NCI-H510A treated with DMSO at 0.1 percent for 48 hours (cell line): ENCODE measurements around the gene BRMS1.

ENCODE experiments used
- DNase-seq: peaks from one replicate; lab custom pipeline; 2025; lab: John Stamatoyannopoulos, UW

BRMS1 gene

DNA sequence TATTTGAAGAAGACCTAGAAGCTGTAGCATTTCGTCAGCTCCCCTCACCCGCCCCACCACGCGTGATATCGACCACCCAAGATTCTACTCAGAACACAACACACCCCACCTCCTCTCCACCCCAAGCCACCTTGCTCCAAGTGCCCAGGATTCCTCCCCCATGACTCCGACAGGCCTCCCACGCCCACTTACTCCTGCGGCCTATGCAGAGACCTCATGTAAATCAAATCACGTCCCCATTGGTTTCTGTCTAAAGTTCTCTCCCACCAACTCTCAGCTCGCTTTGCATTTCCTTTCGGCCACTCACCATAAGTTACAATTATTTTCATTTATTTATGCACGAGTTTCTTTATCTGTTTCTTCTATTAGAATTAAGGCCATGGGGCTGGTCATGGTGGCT lies 42.2 kb downstream of the BRMS1 start:
- no peak for DNase-seq

DNA sequence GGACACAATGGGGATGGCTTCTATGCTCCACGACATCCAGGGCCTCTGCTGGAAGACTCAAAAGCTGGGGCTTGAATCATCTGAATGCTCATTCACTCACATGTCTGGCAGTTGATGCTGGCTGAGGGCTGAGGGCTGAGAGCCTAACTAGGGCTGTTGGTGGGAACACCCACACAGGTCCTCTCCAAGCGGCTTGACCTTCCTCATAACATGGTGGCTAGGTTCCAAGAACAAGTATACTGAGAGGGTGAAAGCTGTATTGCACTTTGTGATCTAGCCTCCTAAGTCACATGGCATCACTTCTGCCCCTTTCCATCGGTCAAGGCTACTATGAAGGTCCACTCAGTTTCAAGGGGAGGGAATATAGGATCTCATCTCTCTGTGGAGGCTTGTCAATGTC lies 45.7 kb downstream of the BRMS1 start:
- DNase-seq: no peak

DNA sequence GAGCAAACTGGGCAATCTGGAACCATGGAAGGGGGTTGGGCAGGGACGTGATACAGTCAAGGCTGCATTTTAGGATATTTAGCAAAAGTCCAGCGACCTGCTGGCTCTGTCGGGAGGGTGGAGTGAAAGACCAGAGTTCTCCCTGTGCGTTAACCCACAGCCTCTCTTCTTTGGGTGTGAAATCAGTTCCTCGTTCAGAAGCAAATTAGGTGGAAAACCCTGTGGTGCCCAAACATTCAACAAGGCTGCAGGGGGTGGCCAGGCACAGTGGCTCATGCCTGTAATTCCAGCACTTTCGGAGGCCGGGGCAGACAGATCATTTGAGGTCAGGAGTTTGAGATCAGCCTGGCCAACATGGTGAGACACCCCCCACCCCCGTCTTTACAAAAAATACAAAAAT lies 47.3 kb downstream of the BRMS1 start:
- DNase-seq: no peak

DNA sequence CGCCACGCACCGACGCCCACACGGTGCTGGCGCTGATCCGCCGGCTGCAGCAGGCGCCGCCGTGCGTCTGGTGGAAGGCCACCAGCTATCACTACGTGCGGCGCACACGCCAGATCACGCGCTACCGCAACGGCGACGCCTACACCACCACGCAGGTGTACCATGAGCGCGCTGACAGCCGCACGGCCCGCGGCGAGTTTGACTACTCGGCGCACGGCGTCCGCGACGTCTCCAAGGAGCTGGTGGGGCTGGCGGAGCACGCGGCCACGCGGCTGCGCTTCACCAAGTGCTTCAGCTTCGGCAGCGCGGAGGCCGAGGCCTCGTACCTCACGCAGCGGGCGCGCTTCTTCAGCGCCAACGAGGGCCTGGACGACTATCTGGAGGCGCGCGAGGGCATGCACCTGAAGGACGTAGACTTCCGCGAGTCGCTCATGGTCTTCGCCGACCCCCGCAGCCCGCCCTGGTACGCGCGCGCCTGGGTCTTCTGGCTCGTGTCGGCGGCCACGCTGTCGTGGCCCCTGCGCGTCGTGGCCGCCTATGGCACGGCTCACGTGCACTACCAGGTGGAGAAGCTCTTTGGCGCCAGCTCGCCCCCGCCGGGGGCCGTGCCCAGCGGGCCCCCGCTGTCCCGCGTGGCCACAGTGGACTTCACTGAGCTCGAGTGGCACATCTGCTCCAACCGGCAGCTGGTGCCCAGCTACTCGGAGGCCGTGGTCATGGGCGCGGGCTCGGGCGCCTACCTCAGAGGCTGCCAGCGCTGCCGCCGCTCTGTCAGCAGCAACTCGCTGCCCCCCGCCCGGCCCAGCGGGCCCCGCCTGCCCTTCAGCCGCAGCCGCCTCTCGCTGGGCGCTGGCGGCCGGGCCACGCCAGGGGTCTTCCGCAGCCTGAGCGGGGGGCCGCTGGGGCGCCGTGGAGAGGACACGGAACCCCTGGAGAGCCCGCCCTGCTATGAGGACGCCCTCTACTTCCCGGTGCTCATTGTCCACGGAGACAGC lies 50.0 kb downstream of the BRMS1 start:
- no peak for DNase-seq

DNA sequence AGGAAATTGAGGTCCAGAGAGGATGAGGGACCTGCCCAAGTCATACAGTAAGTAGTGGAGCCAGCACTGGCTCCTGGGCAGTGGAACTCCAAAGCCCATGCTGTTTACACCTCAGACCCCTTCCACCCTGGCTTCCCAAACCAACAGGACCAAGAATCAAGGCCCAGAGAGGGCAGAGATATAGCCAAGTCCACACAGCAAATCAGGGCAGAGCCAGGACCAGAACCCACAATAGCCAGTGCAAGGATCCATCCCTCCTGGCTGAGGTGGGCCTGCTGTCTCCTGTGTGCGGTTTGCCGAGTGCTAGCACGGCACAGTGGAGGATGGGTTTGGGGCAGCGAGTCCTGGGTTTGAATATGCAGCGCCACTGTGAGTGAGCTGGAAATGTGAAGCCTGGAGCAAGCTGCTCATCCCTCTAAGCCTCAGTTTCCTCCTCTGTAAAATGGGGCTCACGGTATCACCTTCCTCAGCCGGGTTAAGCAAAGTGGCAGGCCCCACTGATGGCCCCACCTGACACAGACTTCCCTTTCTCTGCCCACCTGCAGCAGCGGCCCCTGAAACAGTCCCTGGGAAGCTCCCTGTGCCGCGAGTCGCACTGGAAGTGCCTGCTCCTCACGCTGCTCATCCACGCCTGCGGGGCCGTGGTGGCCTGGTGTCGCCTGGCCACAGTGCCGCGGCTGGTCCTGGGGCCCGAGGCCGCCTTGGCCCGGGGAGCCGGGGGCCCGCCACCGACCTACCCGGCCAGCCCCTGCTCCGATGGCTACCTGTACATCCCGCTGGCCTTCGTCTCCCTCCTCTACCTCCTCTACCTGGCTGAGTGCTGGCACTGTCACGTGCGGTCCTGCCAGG lies 50.9 kb downstream of the BRMS1 start:
- no peak for DNase-seq

DNA sequence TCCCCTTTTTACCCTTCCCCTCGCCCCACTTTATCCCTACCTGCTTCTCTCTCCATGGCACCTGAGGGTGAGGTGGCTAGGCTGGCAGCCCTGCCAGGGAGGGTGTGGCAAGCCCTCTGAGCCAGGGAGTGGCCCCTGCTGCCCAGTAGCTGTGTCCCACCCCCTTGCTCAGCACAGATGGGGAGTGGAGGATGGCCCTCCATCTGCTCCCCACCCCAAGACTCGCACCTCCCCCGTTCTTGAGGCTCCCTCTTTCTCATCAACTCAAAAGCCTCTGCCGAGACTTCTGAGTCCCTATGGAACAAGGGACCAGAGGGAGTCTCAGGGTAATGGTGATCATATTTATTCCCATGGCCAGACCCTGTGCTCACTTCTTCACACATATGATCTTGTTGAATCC lies 51.6 kb downstream of the BRMS1 start:
- no peak for DNase-seq

DNA sequence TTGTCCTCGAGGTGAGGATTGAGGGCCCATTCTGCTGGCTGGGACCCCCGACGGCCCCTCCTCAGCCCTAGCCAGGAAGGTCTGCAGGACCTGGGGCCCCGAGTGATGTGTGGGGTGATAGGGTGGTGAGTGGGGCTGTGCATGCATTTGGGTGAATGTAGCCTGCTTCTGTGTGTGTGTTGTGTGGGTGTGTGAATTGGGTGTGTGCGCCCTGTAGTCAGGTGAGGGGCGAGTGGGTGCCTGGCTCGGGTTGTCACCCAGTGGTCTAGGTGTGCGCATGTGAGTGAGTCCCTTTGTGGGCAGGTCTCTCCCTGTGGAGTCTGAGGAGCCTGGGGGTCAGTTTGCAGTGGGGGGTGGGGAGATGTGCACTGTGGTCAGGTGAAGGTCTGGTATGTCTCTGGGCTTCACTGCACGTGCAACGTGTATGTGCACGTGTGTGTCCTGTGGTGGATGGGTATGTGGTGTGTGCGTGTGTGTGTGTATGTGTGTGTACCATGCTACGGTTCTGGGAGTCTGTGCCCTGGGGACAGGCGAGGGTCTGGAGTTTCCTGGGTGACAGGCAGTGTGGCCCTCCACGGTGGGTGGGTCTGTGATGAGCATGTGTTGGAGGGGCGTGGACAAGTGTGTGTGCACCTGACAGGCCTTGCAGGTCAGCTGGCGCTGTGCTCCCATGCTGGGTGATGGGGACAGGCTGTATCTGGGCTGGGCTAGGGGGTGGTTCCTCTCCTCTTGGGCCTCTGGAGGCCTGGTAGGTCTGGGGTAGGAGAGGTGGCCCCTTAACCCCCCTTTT lies 52.2 kb downstream of the BRMS1 start:
- no peak for DNase-seq

DNA sequence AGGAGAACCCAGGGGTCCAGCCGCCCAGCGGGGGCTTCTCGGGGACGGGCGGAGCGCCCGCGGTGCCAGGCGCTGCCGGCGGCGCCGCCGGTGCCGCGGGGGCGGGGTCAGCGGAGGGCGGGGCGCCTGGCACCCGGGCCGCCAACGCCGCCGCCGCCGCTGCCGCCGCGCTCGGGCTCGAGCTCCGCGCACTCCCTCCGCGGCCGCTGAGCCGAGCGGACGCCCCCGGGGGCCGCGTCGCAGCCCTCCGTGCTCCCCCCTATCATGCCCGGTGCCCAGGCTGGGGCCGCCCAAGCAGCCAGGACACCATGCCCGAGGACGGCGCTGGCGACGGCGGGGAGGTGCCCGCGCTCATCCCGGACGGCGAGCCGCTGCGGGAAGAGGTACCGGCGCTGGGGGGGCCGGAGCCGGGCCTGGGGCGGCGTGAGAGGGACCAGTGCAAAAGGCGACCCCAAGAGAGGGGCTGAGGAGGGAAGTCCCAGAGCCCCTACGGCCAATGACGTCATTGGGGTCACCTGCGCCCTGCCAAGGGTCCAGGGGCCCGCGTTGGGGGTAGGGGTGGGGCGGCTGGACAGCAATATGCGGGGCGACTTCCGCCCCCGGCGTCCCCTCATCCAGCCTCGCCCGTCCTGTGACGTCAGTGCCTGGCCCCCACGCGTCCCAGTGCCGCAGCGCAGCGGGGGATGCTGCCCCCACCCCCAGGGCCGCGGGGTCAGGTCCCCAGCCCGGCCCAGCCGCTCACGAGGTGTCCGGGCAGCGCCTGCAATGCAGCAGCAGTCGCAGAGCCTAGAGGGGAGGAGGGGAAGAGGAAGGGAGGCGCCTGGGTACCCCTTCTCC lies 53.0 kb downstream of the BRMS1 start, which contains the start of gene TMEM151A:
TMEM151A (plus strand) TSS at position 189 of the 837 bp plus-strand sequence; CDS start at position 309, 120 bp downstream.
- peak; percentile 43 for DNase-seq

DNA sequence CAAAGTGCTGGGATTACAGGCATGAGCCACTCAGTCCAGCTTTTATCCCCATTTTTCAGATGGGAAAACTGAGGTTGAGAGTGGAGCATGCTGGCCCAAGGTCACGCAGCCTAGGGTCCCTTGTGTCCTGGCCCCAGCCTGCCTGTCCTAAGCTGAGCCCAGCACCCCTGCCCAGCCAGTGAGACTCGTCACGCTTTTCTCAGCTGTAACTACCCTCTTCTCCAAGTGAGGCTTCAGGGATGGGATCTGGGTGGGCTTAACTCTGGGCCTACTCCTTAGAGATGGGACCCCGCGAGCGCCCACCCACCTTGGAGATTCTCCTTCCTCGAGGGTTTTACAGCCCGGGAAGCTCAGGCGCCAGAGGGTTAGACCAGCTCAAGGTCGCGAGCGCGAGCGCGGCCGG lies 53.6 kb downstream of the BRMS1 start:
- DNase-seq: no peak

DNA sequence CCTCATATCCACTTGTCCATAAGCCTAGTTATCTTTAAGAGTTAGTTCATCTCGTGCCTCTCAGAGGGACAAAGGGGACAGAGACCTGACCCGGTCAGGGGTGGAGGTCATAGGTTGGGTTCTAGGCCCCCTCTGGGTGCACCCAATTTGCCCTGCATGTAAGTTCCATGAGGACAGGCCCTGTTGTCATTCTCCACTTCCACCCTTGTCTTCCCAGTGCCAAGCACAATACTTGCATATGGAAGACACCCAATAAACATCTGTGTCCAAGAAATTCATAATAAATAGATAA lies 54.6 kb downstream of the BRMS1 start:
- DNase-seq: no peak

DNA sequence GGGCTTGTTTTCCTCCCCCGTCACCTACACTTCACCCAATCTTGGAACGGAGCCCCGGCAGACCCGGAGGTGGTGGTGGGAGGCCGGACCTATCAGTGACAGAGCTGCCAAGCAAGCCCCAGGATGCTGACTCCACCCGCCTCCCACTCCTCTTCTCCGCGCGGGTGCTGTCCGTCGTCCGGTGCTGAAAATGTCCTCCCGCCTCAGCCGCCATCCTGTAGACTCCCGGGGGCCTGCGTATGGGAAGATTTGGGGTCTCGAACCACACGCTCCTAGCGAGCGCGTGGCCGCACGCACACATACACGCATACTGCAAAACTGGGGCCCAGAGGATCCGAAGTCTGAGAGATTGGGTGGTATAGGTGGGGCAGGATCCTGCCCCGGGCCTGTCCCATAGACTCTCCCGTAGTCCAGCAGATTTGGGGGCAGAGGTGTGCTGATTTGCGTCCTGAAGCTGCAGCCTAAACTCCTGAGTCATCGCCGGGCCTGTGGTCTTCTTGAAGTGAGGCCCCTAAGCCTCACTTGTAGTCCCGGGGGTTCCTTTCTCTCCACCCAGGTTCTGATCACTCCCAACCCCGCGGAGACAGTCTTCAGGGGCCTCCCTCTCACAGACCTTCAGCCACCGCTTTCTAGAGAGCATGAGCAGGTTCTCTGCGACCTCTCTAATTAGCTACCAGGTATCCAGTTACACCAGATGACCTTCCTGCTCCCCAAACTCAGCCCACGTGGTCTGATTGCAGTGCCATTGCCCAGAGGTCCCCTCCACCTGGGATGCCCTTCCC lies 55.2 kb downstream of the BRMS1 start:
- DNase-seq: no peak

DNA sequence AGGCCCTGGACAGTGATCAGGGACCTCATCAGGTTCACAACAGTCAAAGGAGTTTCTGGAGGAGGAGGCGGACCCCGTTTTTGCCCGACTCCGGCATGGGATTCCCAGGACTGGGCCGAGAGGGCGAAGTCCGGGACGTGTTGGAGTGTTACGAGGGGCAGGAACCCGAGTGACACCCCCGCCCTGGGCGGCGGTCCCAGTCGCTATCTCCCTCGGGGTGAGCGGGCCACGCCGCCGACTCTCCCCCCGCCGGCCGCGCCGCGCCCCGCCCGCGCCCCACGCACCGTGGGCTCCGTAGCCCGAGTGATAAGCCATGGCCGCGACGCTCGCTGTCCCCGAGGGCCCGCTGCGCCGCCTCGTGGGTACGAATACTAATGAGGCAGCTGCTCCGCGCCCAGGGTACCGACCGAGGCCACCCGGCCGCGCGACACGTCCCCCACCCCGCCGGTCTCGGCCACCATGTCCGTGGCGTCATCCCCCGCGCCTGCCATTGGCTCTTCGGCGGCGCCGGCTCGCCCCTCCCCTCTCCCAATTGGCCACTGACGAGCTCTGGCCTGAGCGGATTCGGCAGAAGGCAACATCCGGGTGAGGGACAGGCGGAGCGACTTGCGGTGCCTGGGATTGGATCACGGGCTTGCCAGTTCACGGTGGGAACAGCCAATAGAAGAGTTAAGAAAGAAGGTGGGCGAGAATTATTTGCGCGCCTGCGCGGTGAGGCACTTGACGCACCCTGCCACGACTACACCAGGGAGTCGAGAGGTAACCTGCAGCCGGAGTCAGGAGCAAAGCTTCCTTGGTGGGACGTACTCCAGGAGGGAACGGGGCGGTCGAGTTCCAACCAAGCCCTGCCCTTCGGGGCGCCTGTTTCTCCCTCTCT lies 56.0 kb downstream of the BRMS1 start, which contains the start of gene YIF1A:
YIF1A (minus strand) TSS at position 473 of the 877 bp plus-strand sequence; CDS start at position 315, 158 bp downstream.
- peak; percentile 98 for DNase-seq

DNA sequence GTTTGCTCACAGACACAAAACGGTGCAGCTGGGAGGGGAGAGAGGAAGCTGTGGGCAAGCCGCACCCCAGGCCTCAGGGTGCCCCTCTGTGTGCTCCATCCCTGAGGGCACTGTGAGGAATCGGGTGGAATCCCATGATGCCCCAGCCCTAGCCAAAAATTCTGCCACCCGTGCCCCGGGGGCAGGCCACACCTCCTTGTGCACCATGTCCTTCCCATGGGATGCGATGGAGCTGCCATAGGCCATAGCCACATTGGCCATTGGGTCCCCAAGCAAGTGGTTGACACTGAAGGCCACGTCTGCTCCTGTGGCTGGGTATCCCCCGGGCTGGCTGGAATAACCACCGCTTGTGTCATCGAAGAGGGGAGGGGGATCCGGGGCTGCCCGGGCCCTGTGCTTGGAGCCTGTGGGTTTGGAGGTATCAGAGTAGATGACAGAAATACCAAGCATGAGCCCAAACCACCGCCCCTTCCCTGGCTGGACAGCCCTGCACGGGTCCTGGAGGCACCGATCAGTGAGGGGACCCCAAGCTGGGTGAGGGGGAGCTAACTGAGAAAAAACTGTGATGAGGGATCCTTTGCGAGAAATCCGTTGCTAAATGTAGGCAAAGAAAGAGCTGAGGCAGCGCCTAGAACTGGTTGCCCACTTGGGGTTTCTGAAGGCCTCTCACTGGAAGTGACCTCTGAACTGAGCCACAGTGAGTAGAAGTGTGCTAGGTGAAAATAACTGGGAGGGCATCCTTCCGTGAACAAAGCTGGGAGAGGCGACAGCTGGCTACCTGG lies 56.8 kb downstream of the BRMS1 start:
- no peak for DNase-seq
